Glomerular endothelial cell (primary cell): ENCODE measurements around the gene PRKCB. TPM values are rescaled to one million over a fixed set of nuclear protein-coding genes. Genes with fewer than 3 reads are reported as not detected.

Source experiments
- total RNA-seq: library from RNA; depleted of rRNA; stranded (reverse); fragments of >200 nt; gene quantifications from 2 replicates; pipeline ENCODE4 v1.2.3, GENCODE V29; 2015

PRKCB gene
- total RNA-seq, 1 donor from 2014 or later: not detected

Other genes starting within 250 kb of the PRKCB start
- gene NDUFAB1, start 239.7 kb upstream of the PRKCB start, total RNA-seq: 98.6 and 113 TPM in 2 replicates
- gene PALB2, start 194.7 kb upstream of the PRKCB start, total RNA-seq: 9.5 and 10.6 TPM in 2 replicates
- gene DCTN5, start 194.5 kb upstream of the PRKCB start, total RNA-seq: 53.1 and 76.4 TPM in 2 replicates
- 22.4 and 25.0 TPM in 2 replicates for gene PLK1, start 157.1 kb upstream of the PRKCB start, total RNA-seq
- gene ERN2, start 122.8 kb upstream of the PRKCB start, total RNA-seq: not detected in 2 replicates
- not detected in 2 replicates for gene CHP2, start 81.0 kb upstream of the PRKCB start, total RNA-seq